Embryonic facial prominence (tissue), 1 donor: ENCODE measurements around the gene BOLA2B.
"Not testable (repeated sequence)": the region's sequence is repeated elsewhere in the genome, so short reads cannot be mapped to it uniquely, and the experiment has no call there.

ENCODE experiments used
- DNase-seq: peaks from one replicate; pipeline ENCODE4 v3.0.0-alpha.2; 2016; ENCODE audit errors: extremely low spot score

The BOLA2B gene

GRCh38 chr16:30184096-30184890 lies 9.2 kb downstream of the BOLA2B start:
- DNase-seq: no peak

GRCh38 chr16:30183233-30184095 lies 10.0 kb downstream of the BOLA2B start, which contains the start of gene CORO1A:
Gene CORO1A (plus strand): TSS chr16:30183602. CDS start chr16:30185210, 1,608 bp downstream.
- DNase-seq: no peak

GRCh38 chr16:30180741-30181140 lies 12.7 kb downstream of the BOLA2B start:
- DNase-seq: no peak

- DNase-seq: no peak
These were observed 13.5 kb downstream of the BOLA2B start for GRCh38 chr16:30179931-30180330.

GRCh38 chr16:30179195-30179594 lies 14.3 kb downstream of the BOLA2B start:
- no peak for DNase-seq

- DNase-seq: not testable (repeated sequence)
These were observed 16.6 kb downstream of the BOLA2B start for GRCh38 chr16:30176876-30177275.

- DNase-seq: no peak
These were observed 20.4 kb downstream of the BOLA2B start for GRCh38 chr16:30173054-30173453.

- DNase-seq: not testable (repeated sequence)
These were observed 23.3 kb downstream of the BOLA2B start for GRCh38 chr16:30170145-30170544.

GRCh38 chr16:30169416-30169815 lies 24.1 kb downstream of the BOLA2B start:
- DNase-seq: not testable (repeated sequence)

GRCh38 chr16:30168746-30169145 lies 24.7 kb downstream of the BOLA2B start:
- not testable (repeated sequence) for DNase-seq

- DNase-seq: no peak
These were observed 27.1 kb downstream of the BOLA2B start for GRCh38 chr16:30166202-30166902.

GRCh38 chr16:30163538-30163937 lies 29.9 kb downstream of the BOLA2B start:
- DNase-seq: no peak

GRCh38 chr16:30157214-30157613 lies 36.3 kb downstream of the BOLA2B start:
- no peak for DNase-seq

GRCh38 chr16:30155188-30155587 lies 38.3 kb downstream of the BOLA2B start:
- DNase-seq: no peak

- DNase-seq: no peak
These were observed 40.9 kb downstream of the BOLA2B start for GRCh38 chr16:30152517-30152916.

GRCh38 chr16:30151091-30151490 lies 42.4 kb downstream of the BOLA2B start:
- DNase-seq: no peak

- DNase-seq: no peak
These were observed 44.1 kb downstream of the BOLA2B start for GRCh38 chr16:30149250-30149930.

- no peak for DNase-seq
These were observed 45.5 kb downstream of the BOLA2B start for GRCh38 chr16:30147843-30148510.

GRCh38 chr16:30145657-30146056 lies 47.8 kb downstream of the BOLA2B start:
- no peak for DNase-seq

GRCh38 chr16:30144917-30145316 lies 48.5 kb downstream of the BOLA2B start:
- no peak for DNase-seq

GRCh38 chr16:30144017-30144416 lies 49.4 kb downstream of the BOLA2B start:
- no peak for DNase-seq
